Measurements from ENCODE around the gene ZDHHC14.
A peak's percentile ranks its signal among the peaks of the same experiment; 100 is the strongest.

The ZDHHC14 gene

DNA sequence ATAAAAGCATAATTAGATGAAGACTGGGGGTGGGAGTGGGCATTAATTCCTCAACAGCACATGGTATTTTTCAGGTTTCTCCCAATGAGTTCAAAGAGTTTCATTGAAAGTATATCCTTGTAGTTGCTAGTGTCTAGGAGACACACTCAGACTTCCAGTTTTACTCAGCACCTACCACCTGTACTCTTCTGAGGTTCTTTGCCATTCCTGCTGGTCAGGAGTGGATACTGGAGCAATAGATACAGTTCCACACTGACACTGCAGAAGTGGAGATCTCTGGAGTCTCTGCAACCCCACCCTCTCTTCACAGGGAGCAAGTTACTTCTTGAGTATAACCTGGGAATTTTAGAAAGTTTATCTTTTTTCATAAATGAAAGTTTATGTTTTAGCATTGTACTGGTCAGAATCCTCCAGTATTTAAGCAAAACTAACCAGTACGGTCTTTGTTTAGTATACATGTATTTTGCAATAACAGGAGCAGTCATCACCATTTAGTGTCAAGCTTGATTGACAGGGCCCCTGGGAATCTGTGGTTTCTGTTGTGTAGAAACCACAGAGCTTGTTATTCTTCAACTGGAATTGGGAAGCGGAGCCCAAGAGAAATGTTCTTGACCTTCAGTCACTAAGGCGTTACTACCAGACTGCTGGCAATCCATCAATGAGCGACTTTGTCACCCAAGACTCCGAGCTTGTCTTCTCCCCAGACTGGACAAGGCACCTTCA, 148.1 kb downstream of the ZDHHC14 start:
- FAIRE-seq (peak; percentile 89), DNase-seq (ENCODE audit: insufficient read length, low spot score) (no peak)

DNA sequence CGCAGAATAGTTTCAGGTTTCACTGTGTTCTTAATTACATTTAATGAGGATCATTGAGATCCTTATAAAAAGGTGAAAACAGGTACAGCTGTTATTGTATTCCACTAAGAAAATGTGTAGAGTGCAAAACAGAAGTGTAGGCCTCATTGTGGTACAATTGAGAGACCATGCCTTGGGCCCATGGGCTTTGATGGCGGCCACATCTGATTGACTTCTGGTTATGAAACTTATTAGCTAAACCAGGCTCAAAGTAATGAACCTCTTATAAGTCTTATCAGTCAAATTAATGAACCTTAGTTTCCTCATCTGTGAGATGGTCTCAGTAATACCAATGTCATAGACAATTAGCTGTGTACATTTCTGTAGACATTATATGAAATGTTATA, 148.7 kb downstream of the ZDHHC14 start:
- no peak for DNase-seq (ENCODE audit: insufficient read length, low spot score)
- no peak for FAIRE-seq

DNA sequence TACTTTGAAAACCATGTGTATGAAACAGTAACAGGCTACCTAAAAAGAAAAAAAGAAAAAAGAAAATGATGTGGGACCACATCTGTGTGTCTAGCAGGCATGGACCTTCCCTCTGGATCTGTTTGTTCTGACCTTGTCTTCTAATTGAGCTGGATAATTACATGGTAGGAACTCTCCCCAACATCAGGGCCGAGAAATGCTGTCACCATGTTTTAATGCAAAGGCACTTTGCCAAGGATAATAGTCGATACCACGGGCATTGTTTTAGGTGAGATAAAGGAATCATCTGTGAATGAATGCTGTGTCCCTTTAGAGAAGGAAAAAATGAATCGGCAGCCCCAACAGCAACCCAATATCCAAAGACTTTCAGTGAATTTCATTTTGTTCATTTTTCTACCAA, 149.1 kb downstream of the ZDHHC14 start:
- DNase-seq (ENCODE audit: insufficient read length, low spot score) (no peak), FAIRE-seq (no peak)

DNA sequence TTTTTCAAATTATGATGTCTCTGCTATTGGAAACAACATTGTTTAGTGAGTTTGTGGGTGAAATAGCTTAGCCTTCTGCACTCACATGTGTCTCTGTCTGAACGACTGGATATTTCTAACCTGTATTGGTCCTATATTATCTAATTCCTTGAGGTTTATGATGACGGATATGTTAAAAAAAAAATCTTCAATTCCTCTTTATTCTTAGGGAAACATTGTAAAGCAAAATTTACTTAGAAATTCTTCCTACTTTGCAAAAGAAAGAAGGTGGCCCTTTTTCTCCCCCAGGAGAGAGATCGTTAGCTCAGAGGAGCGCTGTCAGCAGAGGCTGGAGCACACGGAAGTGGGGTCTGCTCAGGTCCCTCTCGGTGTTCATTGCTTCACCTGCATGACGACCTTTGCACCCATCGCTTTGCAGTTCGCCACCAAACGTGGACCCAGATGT, 149.8 kb downstream of the ZDHHC14 start:
- FAIRE-seq (no peak), DNase-seq (ENCODE audit: insufficient read length, low spot score) (no peak)

DNA sequence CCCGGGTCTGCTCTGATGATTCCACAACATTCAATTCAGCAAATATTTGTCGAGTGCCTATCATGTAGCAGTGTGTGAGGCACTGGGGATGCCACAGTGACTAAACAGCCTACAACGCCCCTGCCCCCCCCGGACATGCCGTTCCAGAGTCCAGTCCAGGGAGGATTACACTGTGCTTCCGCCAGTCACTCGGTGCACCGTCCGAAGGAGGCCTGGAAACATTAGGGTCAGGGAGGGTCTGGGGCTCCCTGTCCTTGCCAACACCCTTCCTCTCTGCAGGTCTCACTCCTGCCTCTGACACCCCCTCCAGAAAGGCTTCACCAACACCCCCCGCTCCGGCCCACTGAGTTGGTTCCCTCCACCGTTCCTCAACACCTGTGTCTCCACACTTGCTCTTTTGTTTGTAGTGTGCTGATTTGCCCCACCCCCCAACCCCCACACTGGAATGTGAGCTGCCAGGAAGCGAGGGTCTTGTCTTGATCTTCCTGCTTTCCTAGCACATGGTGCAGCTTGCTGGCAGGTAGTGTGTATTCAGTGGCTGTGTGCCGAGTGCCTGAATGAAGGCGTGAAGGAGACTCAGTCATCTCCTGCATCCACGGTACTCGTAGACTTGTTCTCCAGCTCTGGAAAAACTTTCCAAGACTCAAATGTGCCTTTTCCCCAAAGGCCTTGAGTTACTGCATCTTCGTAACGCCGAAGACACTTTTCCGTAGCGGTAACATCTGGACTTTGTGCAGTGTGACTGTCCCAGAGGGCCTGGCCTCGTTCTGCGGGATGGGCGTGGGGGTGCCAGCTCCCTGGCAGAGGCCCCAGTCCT, 150.4 kb downstream of the ZDHHC14 start:
- no peak for DNase-seq (ENCODE audit: insufficient read length, low spot score)
- FAIRE-seq = no peak

DNA sequence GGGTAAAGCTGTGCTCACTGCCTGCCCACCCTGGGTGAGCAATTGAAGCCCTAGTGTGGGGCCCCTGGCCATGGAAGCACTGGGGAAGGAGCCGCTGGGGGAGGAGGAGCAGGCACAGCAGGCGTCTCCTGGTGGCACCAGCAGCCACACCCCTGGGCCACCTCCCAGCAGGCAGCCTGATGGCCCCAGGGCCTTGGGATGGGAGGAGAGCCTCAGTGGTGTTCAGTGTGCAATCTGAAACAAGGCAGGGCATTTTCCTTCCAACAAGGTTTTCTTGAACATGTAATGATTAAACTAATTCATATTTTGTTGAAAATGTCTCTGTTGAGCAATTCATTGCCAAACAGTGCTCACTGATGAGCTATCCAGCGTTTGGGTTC, 151.0 kb downstream of the ZDHHC14 start:
- FAIRE-seq (no peak), DNase-seq (ENCODE audit: insufficient read length, low spot score) (no peak)

DNA sequence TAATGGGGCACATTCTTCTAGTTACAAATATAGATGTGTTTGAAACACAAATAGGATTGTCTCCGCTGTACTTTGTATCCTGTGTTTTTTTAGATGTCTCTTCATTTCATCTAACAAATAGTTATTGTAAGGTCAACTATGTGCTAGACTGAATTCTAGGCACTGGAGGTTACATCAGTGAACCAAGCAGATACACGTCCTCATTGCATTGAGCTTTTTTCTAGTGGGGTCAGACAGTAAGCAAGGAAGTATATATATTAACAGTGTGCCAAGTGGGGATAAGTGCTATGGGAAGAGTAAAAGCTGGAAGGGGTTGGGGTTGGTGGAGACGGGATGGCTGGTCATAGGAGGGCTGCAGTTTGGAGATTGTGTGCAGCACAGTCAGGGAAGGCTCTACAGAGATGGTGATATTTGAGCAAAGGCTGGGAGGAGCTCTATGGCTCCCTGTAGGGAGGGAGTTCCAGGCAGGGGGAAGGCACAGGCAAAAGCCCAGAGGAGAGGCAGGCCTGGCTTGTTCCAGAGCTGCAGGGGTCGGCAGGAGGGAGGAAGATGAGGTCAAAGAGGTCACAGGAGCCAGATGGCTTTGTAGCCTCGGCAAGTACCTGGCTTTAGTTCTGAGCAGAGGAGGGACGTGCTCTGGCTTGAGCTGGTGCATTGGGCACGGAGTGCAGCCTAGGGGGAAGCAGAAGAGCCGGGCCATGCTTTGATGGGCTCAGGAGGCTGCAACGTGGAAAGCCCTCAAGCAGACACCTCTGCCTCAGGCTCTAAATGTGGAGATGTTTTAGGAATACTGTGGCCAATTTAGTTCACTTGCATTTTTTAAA, 152.3 kb downstream of the ZDHHC14 start:
- FAIRE-seq = no peak
- no peak for DNase-seq (ENCODE audit: insufficient read length, low spot score)

DNA sequence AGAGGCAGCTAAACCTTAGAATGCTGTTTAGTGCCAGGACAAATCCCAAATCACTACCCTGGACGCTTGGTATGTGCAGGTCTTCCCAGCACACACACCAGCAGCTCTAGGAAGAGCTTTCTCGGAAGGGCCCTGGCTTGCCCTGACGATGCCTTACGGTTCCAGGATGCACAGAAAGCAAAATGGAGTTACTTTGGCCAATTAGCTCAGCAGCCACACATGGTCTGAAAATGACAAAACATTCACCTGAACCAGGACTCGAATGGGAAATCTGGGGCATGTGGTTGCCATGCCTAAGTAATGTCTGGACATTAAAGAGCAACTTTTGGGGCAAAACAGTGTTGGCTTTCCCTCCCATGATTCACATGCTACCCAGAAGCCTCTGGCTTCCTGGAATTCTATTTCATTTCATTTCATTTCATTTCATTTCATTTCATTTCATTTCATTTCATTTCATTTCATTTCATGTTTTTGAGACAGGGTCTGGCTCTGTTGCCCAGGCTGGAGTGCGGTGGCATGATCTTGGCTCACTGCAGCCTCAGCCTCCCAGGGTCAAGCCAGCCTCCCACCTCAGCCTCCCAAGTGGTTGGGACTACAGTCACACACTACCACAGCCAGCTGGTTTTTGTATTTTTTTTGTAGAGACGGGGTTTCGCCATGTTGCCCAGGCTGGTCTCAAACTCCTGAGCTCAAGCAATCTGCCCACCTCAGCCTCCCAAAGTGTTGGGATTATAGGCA, 153.3 kb downstream of the ZDHHC14 start:
- DNase-seq (ENCODE audit: insufficient read length, low spot score) = no peak
- no peak for FAIRE-seq

DNA sequence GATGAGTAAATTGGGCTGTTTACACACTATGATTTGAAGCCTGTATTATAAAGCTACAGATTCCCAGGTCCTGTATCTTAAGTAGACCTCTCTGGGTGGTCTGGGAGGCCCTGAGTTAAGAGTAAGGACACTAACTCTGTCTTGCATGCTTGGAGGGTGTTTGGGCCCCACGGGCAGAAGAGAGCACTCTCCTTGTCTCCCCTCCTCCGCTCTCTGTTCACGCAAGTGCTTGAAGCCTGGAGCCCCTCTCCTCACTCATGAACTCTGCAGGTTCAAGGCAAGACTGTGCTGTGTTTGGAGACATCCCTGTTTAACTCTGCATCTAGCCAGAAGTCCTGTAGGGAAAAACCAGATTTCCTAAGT, 154.0 kb downstream of the ZDHHC14 start:
- FAIRE-seq = no peak
- DNase-seq (ENCODE audit: insufficient read length, low spot score) = no peak

DNA sequence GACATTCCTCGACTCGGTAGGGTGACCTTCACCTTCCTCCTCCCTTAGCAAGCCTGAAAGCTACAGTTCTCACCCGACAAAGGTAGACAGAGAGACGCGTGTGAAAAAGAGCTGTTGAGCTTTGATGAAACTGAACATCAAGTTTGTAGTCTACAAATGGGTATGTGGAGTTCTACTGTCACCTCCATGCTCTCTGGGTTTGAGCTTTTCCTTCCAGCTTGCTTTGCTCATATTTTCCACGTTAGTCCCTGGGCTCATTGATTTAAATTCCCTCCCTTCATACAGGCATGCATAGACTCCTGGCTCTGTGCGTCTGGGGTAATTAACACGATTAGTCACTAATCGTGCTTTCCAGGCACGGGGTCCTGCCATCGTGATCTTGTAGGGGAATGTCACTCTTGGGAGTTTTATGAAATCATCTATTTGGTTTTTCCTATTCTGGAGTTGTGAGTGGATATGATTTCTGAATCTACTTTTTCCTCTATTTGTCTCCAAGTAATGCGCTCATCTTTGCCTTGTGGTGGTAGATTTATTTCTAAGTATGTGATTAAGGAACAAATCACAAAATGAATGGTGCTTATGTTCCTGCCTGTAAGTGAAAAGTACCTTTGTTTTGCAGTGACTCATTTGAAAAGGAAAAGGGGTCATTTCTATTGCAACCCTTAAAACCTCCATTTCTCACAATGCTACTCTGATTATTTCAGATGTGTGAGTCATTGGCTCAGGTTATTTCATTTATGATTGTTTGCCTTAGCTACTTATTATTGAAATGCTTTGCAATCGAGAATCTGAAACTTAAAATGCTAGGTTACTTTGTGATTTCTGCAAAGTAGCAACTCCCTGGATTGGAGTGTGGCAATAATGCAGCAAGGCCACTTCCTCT, 154.6 kb downstream of the ZDHHC14 start:
- DNase-seq (ENCODE audit: insufficient read length, low spot score) = no peak
- FAIRE-seq = peak; percentile 87

DNA sequence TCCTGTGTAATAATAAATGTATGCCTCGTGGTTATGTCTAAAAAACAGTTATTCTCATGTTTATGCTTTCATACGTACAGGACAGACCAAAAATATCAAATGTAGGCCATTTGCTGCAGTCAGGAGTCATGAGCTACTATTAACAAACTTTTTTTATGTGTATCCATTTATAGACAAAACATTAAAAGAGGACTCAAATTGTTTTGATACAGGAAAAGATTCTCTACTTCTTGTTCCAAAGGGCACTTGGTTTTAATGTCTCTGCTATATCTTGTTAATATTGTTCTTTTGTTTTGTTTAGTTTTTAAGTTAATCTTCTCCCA, 155.2 kb downstream of the ZDHHC14 start:
- DNase-seq (ENCODE audit: insufficient read length, low spot score) (no peak), FAIRE-seq (no peak)

DNA sequence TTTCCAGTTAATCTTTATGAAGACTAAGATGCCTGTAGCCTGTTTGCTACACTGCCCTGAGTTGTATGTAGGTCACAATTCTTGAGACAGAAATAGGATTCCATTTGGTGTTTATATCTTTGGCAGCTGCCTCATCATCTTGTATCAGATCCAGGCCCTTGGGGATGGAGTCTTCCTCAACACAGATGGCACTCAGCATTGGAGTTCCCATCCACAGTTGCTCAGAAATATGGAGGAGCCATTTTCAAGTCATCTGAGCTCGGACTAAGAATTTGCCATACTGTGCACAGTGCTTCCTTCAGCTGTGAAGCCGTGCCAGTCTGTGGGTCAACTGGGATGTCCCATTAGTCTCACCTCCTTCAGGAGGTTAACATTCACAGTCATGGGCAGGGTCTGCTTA, 156.6 kb downstream of the ZDHHC14 start:
- no peak for DNase-seq (ENCODE audit: insufficient read length, low spot score)
- FAIRE-seq = no peak

DNA sequence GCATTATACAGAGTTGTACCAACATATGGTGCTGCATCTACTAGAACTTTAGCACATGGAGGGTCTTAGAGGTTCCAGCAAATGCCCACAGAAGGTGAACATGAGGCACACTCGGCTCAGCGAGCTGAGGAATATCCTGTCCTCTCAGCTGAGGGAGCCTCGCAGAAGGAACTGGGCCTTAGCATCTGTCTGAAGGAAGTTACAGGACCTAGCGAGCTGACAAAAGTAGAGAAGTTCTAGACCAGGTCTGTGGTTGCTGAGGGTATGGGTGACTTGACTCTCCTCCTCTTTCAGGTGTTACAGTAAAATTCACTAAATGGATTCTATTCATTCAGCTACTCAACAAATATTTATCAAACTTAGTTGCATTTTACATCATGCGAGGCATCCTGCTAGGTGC, 157.2 kb downstream of the ZDHHC14 start:
- DNase-seq (ENCODE audit: insufficient read length, low spot score) (no peak), FAIRE-seq (no peak)

DNA sequence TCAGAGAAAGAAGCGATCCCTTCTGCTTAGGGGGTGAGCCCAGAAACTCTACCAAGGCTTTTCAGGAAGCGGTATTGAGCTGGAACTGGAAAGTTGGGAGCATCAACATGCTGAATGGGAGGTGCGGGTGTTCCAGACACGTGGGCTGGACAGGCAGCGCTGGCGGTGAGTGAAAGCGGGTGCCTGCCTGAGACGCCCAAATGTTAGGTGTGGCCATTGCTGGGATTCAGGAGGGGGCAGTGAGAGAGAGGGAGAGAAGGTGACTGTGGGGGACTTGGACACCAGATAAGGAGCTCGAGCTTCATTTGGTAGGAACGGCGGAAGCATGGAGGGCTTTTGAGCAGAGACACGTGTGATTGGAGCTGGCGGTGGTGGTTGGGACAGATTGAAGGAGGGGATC, 157.7 kb downstream of the ZDHHC14 start:
- no peak for FAIRE-seq

DNA sequence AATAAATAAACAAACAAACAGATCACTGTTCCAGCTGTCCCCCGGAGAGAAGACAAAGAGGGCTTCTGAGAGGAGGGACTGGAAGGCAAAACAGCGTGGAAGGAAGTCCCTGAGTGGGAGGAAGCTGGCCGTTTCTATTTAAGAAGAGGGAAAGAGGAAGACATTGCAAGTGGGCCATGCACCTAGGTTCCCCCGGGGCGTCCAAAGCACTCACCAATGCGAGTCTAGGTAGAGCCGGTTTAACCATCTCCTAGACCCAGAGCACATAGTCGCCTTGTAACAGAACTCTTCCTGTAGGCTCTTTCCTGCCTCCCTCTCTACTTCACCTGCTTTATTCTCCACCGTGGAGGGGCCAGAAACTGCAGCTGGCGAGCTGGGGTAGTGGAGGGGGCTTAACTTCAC, 158.4 kb downstream of the ZDHHC14 start:
- FAIRE-seq (no peak), DNase-seq (ENCODE audit: insufficient read length, low spot score) (no peak)

More for the DNA sequence above, 157.7 kb downstream of the ZDHHC14 start:
- no peak for DNase-seq (ENCODE audit: insufficient read length, low spot score)

DNA sequence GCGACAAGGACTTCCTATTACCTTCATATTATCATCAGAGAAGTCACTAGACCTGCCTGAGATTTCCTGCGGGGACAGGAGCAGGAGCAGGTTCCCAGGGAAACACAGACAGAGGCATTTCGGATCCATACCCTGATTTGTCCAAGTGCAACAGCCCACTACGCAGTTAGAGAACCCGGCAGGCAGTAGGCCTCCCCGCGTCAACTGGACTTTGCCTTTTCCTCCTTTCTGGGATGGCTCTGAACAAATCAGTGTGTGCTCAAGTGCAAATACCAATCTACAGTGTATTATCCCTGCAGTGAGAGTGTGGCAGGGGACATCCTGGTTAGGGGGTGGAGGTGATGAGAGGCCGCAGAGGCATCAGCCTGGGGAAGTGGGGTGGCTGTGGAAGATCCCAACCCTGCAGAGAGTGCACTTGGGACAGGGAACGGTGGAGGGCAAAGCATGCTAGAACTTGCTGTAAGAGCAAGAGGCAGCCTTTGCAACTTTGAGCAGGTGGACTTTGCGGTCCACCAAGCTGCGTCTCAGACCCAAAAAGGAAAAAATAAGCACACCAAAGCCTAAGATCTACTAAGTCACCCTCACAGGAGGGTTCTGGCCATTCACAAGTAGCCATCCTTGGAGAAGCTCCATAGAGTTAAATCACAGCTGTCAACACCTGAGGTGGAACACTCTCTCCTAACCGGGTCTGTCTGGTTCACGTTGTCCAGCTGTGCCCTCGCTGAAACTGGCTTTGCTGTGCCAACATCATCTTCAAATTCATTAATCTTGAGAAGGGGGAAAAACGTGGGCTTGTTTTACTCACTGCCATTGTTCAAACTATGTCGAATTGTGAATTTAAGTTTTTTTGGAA, 159.1 kb downstream of the ZDHHC14 start:
- FAIRE-seq (no peak), DNase-seq (ENCODE audit: insufficient read length, low spot score) (no peak)

DNA sequence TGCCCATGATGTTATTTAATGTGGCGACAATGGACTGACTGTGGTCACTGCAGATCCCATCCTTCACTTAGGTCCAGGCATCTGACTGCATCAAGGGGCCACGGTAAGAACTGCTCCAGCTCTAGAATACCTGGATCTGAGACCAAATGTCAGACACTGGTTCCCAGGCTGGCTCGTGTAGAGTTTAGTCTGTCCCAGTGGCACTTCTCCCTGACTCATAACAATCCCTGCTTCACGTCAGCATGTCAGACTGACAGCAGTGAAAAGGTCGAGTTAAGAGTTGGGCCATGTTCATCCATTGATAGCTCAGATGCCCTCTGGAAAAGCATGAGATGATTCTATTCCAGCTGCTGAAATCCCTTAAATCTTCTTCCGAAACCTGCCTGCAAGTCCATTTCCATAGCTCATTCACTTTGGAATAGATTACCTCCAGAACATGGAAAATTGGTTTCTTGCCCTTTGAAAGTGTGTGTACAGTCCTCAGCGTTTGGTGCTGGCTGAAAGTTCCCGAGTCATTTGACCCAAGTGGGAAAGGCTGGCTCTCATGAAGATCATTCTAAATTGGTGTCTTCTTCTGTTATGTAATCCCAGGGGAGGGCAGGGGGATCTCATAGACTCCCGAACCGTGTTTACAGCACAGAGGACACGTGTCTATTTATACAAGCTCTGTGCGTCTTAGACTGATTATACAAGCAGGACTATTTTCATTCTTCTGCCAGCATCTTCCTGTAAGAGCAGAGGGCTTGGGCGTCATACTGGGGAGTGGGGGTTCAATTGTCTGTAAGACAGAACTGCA, 160.8 kb downstream of the ZDHHC14 start:
- DNase-seq (ENCODE audit: insufficient read length, low spot score) (no peak), FAIRE-seq (no peak)

DNA sequence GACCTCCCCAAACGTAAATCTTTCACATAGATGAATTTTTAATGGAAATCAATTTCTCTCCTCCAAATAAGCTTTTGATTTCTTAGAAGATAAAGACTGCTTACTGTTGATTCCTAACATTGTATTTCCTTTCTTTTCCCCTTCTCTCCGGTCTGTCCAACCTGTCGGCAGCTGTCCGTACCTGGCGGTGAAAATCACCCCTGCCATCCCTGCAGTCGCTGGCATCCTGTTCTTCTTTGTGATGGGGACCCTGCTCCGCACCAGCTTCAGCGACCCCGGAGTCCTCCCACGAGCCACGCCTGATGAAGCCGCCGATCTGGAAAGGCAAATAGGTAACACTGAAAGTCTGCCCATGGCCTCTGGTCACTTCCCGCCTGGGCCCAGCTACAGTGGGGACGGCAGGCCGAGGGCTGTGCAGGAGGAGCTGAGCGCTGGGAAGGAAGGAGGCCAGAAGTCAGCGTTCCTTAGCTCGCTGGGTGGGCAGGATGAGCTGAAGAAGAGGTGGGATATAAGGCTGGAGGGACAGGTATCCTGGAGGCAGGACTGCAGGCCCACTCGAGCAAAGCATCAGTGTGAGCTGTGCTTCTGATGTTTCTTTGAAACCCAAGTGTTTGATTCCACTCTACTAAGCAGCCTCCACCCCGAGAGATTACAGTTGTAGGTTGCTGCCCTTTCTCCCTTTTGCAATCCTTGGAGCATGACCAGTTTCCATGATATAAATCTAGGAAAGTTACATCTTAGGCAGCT, 161.6 kb downstream of the ZDHHC14 start:
- FAIRE-seq (no peak), DNase-seq (ENCODE audit: insufficient read length, low spot score) (no peak)
